ENCODE measurements around the gene DHRS3.

DNA sequence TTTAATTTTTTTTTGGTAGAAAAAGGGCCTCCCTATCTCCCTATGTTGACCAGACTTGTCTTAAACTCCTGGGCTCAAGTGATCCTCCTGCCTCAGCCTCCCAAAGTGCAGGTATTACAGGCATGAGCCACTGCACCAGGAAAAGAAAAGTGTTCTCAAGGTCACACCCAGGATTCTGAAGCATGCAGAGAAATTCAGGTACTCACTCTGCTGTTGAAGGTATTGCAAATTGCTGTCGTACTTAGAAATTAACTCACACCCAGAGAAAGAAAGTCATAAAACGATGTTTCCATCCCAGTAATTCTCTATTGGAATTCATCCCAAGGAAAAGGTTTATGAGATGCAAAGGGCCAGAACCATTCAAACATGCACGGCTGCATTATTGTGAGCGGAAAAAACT is 73.7 kb downstream of the DHRS3 start:
- TF ChIP-seq, protein P1, sequence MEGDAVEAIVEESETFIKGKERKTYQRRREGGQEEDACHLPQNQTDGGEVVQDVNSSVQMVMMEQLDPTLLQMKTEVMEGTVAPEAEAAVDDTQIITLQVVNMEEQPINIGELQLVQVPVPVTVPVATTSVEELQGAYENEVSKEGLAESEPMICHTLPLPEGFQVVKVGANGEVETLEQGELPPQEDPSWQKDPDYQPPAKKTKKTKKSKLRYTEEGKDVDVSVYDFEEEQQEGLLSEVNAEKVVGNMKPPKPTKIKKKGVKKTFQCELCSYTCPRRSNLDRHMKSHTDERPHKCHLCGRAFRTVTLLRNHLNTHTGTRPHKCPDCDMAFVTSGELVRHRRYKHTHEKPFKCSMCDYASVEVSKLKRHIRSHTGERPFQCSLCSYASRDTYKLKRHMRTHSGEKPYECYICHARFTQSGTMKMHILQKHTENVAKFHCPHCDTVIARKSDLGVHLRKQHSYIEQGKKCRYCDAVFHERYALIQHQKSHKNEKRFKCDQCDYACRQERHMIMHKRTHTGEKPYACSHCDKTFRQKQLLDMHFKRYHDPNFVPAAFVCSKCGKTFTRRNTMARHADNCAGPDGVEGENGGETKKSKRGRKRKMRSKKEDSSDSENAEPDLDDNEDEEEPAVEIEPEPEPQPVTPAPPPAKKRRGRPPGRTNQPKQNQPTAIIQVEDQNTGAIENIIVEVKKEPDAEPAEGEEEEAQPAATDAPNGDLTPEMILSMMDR (IDR thresholded peaks at IDR 0.05): no peak
- TF ChIP-seq POLR2A (IDR thresholded peaks at IDR 0.05): no peak
